Stimulated activated naive CD8-positive, alpha-beta T cell treated with anti-CD3 and anti-CD28 coated beads, Interleukin-15, Interleukin-2, amounts not matched to agents 100 ng/mL and 50 ng/mL, for 24 hours (primary cell): ENCODE data around the gene FCGR3B.
"Not testable (repeated sequence)": the region's sequence is repeated elsewhere in the genome, so short reads cannot be mapped to it uniquely, and the experiment has no call there.

Source experiments
- H3K27ac Mint-ChIP-seq: one replicate; pipeline ENCODE4 v1.8.0; 2021; ENCODE audit warnings: mild to moderate bottlenecking, mixed read lengths
- H3K27me3 Mint-ChIP-seq: one replicate; pipeline ENCODE4 v1.8.0; 2021; ENCODE audit warnings: mixed read lengths
- H3K36me3 Mint-ChIP-seq: one replicate; pipeline ENCODE4 v1.8.0; 2021; ENCODE audit warnings: low read depth, mixed read lengths
- H3K4me1 Mint-ChIP-seq: one replicate; pipeline ENCODE4 v1.8.0; 2021; ENCODE audit warnings: low read depth, mixed read lengths
- H3K4me3 Mint-ChIP-seq: one replicate; pipeline ENCODE4 v1.8.0; 2021; ENCODE audit warnings: mild to moderate bottlenecking, mixed read lengths
- H3K9me3 Mint-ChIP-seq: one replicate; pipeline ENCODE4 v1.8.0; 2021; ENCODE audit warnings: mixed read lengths

The FCGR3B gene

GRCh38 chr1:161621181-161622000 is 9.6 kb downstream of the FCGR3B start:
- H3K36me3 Mint-ChIP-seq, H3K27me3 Mint-ChIP-seq, H3K9me3 Mint-ChIP-seq: not testable (repeated sequence)
- Mint-ChIP-seq H3K27ac (peak overlapping the region; percentile 95), H3K4me1 (peaks cover 39% of the 10 kb centered on the region), H3K4me3 (peak overlapping the region; percentile 97)

- H3K9me3 Mint-ChIP-seq, H3K36me3 Mint-ChIP-seq, H3K27ac Mint-ChIP-seq, H3K27me3 Mint-ChIP-seq: not testable (repeated sequence)
- H3K4me3 Mint-ChIP-seq = peak overlapping the region; percentile 48
- peaks cover 39% of the 10 kb centered on the region for H3K4me1 Mint-ChIP-seq
Observed at GRCh38 chr1:161620399-161620798, 10.6 kb downstream of the FCGR3B start.

GRCh38 chr1:161618517-161618916 is 12.5 kb downstream of the FCGR3B start:
- not testable (repeated sequence) for H3K9me3 Mint-ChIP-seq, H3K4me3 Mint-ChIP-seq, H3K27me3 Mint-ChIP-seq, H3K36me3 Mint-ChIP-seq, H3K27ac Mint-ChIP-seq
- H3K4me1 Mint-ChIP-seq = peaks cover 29% of the 10 kb centered on the region

GRCh38 chr1:161616417-161616816 is 14.6 kb downstream of the FCGR3B start:
- H3K27ac Mint-ChIP-seq, H3K27me3 Mint-ChIP-seq, H3K9me3 Mint-ChIP-seq, H3K4me3 Mint-ChIP-seq, H3K36me3 Mint-ChIP-seq: not testable (repeated sequence)
- peaks cover 30% of the 10 kb centered on the region for H3K4me1 Mint-ChIP-seq

- not testable (repeated sequence) for H3K36me3 Mint-ChIP-seq, H3K9me3 Mint-ChIP-seq, H3K27ac Mint-ChIP-seq
- peak overlapping the region; percentile 84 for H3K4me3 Mint-ChIP-seq
- H3K4me1 Mint-ChIP-seq = peaks cover 19% of the 10 kb centered on the region
- H3K27me3 Mint-ChIP-seq = peaks cover 16% of the 10 kb centered on the region
Observed at GRCh38 chr1:161613142-161613514, 17.8 kb downstream of the FCGR3B start.

GRCh38 chr1:161612322-161613141 is 18.4 kb downstream of the FCGR3B start:
- not testable (repeated sequence) for H3K36me3 Mint-ChIP-seq

GRCh38 chr1:161611866-161612321 is 19.1 kb downstream of the FCGR3B start:
- H3K36me3 Mint-ChIP-seq, H3K9me3 Mint-ChIP-seq: not testable (repeated sequence)
- Mint-ChIP-seq H3K4me3 (peak overlapping the region; percentile 84), H3K4me1 (peaks cover 19% of the 10 kb centered on the region), H3K27ac (peak overlapping the region; percentile 89), H3K27me3 (peaks cover 16% of the 10 kb centered on the region)

More at GRCh38 chr1:161612322-161613141, 18.4 kb downstream of the FCGR3B start:
- Mint-ChIP-seq H3K27ac (peak overlapping the region; percentile 89), H3K4me1 (peaks cover 19% of the 10 kb centered on the region), H3K4me3 (peak overlapping the region; percentile 84), H3K27me3 (peaks cover 16% of the 10 kb centered on the region)
- not testable (repeated sequence) for H3K9me3 Mint-ChIP-seq

GRCh38 chr1:161610198-161610597 is 20.8 kb downstream of the FCGR3B start:
- H3K27ac Mint-ChIP-seq, H3K9me3 Mint-ChIP-seq, H3K36me3 Mint-ChIP-seq, H3K4me3 Mint-ChIP-seq: not testable (repeated sequence)
- Mint-ChIP-seq H3K27me3 (peaks cover 22% of the 10 kb centered on the region), H3K4me1 (peaks cover 21% of the 10 kb centered on the region)

GRCh38 chr1:161606541-161607336 is 24.2 kb downstream of the FCGR3B start:
- H3K27ac Mint-ChIP-seq, H3K4me3 Mint-ChIP-seq, H3K36me3 Mint-ChIP-seq, H3K4me1 Mint-ChIP-seq, H3K9me3 Mint-ChIP-seq: not testable (repeated sequence)
- peaks cover 31% of the 10 kb centered on the region for H3K27me3 Mint-ChIP-seq

GRCh38 chr1:161605762-161606540 is 25.0 kb downstream of the FCGR3B start:
- H3K36me3 Mint-ChIP-seq, H3K9me3 Mint-ChIP-seq, H3K4me1 Mint-ChIP-seq, H3K4me3 Mint-ChIP-seq, H3K27ac Mint-ChIP-seq: not testable (repeated sequence)
- peaks cover 31% of the 10 kb centered on the region for H3K27me3 Mint-ChIP-seq

- not testable (repeated sequence) for H3K9me3 Mint-ChIP-seq, H3K36me3 Mint-ChIP-seq, H3K4me1 Mint-ChIP-seq, H3K27ac Mint-ChIP-seq, H3K4me3 Mint-ChIP-seq
- H3K27me3 Mint-ChIP-seq = peaks cover 27% of the 10 kb centered on the region
Observed at GRCh38 chr1:161605024-161605423, 26.0 kb downstream of the FCGR3B start.

GRCh38 chr1:161597077-161597476 is 33.9 kb downstream of the FCGR3B start:
- not testable (repeated sequence) for H3K27me3 Mint-ChIP-seq, H3K4me3 Mint-ChIP-seq, H3K4me1 Mint-ChIP-seq, H3K36me3 Mint-ChIP-seq, H3K27ac Mint-ChIP-seq, H3K9me3 Mint-ChIP-seq

GRCh38 chr1:161595583-161595982 is 35.4 kb downstream of the FCGR3B start:
- H3K36me3 Mint-ChIP-seq, H3K4me1 Mint-ChIP-seq, H3K4me3 Mint-ChIP-seq, H3K27ac Mint-ChIP-seq, H3K27me3 Mint-ChIP-seq, H3K9me3 Mint-ChIP-seq: not testable (repeated sequence)

GRCh38 chr1:161595173-161595572 is 35.8 kb downstream of the FCGR3B start:
- not testable (repeated sequence) for H3K9me3 Mint-ChIP-seq, H3K4me3 Mint-ChIP-seq, H3K4me1 Mint-ChIP-seq, H3K27ac Mint-ChIP-seq, H3K36me3 Mint-ChIP-seq, H3K27me3 Mint-ChIP-seq
